Stimulated activated CD4-positive, alpha-beta T cell treated with anti-CD3 and anti-CD28 coated beads, Interleukin-15, amount 100 ng/mL, for 48 hours (primary cell): ENCODE data around the gene ARL4D.

Experiments
- DNase-seq, 2 donors: peaks; one replicate each; pipeline ENCODE4 v3.0.0-alpha.2; 2020; ENCODE audit warnings: low read depth in 2 of 2

Gene ARL4D

GRCh38 chr17:43427362-43428043 is 28.7 kb downstream of the ARL4D start:
- DNase-seq: no peak

- no peak for DNase-seq
Observed at GRCh38 chr17:43428524-43428923, 29.7 kb downstream of the ARL4D start.

- no peak for DNase-seq
Observed at GRCh38 chr17:43430936-43431713, 32.3 kb downstream of the ARL4D start.

- no peak for DNase-seq
Observed at GRCh38 chr17:43431714-43432523, 33.1 kb downstream of the ARL4D start.

GRCh38 chr17:43434902-43435319 is 36.1 kb downstream of the ARL4D start:
- DNase-seq: no peak

GRCh38 chr17:43437756-43438155 is 39.0 kb downstream of the ARL4D start:
- no peak for DNase-seq

GRCh38 chr17:43438626-43439025 is 39.8 kb downstream of the ARL4D start:
- no peak for DNase-seq

- no peak for DNase-seq
Observed at GRCh38 chr17:43439041-43439440, 40.2 kb downstream of the ARL4D start.

- DNase-seq: no peak
Observed at GRCh38 chr17:43442711-43443110, 43.9 kb downstream of the ARL4D start.

GRCh38 chr17:43443381-43443780 is 44.6 kb downstream of the ARL4D start:
- DNase-seq: no peak

- DNase-seq: no peak
Observed at GRCh38 chr17:43444223-43445008, 45.6 kb downstream of the ARL4D start.

GRCh38 chr17:43445009-43445589 is 46.3 kb downstream of the ARL4D start:
- no peak for DNase-seq

GRCh38 chr17:43446773-43447172 is 48.0 kb downstream of the ARL4D start:
- DNase-seq: no peak

- DNase-seq: no peak
Observed at GRCh38 chr17:43448720-43449469, 50.1 kb downstream of the ARL4D start.

- DNase-seq: no peak
Observed at GRCh38 chr17:43449470-43450248, 50.9 kb downstream of the ARL4D start.
